22Rv1 (cell line): ENCODE results near the gene NUP160.

Experiments
- CTCF ChIP-seq: fragments of 450-650 bp; IDR thresholded peaks from 2 replicates; pipeline ENCODE4 v1.5.1; 2017; ENCODE audit warnings: mild to moderate bottlenecking
- ZFX ChIP-seq: fragments of 450-650 bp; IDR thresholded peaks from 2 replicates; pipeline ENCODE4 v1.6.1; 2017; ENCODE audit warnings: antibody characterized with exemption, borderline replicate concordance

- no peak for TF ChIP-seq CTCF
- no peak for TF ChIP-seq ZFX
These were observed 61.8 kb downstream of the NUP160 start for GRCh38 chr11:47786373-47786772.
